Tibial artery (tissue), 4 donors: Measurements from ENCODE around the gene PDE9A.

Experiments
- DNase-seq, 2 donors: peaks; one replicate each; pipeline ENCODE4 v3.0.0-alpha.2; 2019
- H3K27ac ChIP-seq, 2 donors: fragments of 200-600 bp; sonication (generic) in 1 of 2; 1 replicate in 1 of 2; 2 replicates in 1 of 2; pipeline ENCODE4 v1.5.1; 2018 to 2019; ENCODE audit warnings: mild to moderate bottlenecking in 1 of 2
- H3K27me3 ChIP-seq, 2 donors: fragments of 200-600 bp; sonication (generic) in 1 of 2; one replicate each; pipeline versions ENCODE4 v1.5.1 to v1.6.0; 2016 to 2019
- H3K36me3 ChIP-seq, 3 donors: fragments of 200-600 bp; sonication (generic) in 2 of 3; one replicate each; pipeline ENCODE4 v1.5.1; 2016 to 2019; ENCODE audit warnings: mild to moderate bottlenecking in 2 of 3
- H3K4me1 ChIP-seq, 4 donors: fragments of 200-600 bp; sonication (generic) in 2 of 4; 1 replicate in 3 of 4; 2 replicates in 1 of 4; pipeline ENCODE4 v1.5.1; 2016 to 2019
- H3K4me3 ChIP-seq, 2 donors: fragments of 200-600 bp; sonication (generic) in 1 of 2; 1 replicate in 1 of 2; 2 replicates in 1 of 2; pipeline ENCODE4 v1.5.1; 2018 to 2019; ENCODE audit warnings: mild to moderate bottlenecking in 2 of 2
- H3K9me3 ChIP-seq, 3 donors: fragments of 200-600 bp; sonication (generic) in 1 of 3; one replicate each; pipeline ENCODE4 v1.5.1; 2016 to 2019
- intact Hi-C: fragments of 100-400 bp; cut with DNase I; formaldehyde crosslinking; loops from one replicate; pipeline ENCODE4 v1.15.0; 2023; ENCODE audit warnings: low total_unique reads
- TF ChIP-seq, protein P1 (sequence below), 2 experiments: fragments of 200-600 bp in 1 of 2; fragments of 450-650 bp in 1 of 2; IDR thresholded peaks; one replicate each; pipeline ENCODE4 v1.5.1; 2017 to 2019; ENCODE audit warnings: antibody characterized with exemption in 2 of 2, mild to moderate bottlenecking in 1 of 2, moderate library complexity in 1 of 2

Gene PDE9A

DNA sequence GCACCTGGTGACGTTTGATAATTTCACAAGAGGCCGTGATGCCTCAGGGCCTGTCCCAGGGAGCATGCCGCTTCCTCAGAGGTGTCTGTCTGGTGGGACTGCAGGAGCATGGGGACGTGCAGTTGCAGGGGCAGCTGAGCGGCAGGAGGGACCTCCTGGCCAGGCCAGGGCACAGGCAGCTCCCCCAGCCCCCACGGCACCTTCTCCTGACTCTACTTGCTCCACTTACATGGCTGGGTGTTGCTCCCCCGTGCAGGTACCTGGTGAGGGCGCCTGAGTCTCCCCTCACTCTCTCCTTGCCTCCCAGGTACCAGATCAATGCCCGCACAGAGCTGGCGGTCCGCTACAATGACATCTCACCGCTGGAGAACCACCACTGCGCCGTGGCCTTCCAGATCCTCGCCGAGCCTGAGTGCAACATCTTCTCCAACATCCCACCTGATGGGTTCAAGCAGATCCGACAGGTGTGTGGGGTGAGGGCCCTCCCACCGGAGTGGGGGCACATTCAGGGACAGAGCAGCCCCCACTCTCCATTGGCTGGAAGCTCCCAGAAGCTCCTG is 108.4 kb downstream of the PDE9A start:
- no peak for DNase-seq
- H3K9me3 ChIP-seq: no peaks in the 10 kb centered on the region
- no peak overlapping the region for H3K4me3 ChIP-seq
- intact Hi-C loops: no loop called here
- no peak overlapping the region for H3K27ac ChIP-seq
- no peaks in the 10 kb centered on the region for H3K4me1 ChIP-seq
- H3K36me3 ChIP-seq: peaks cover 0 to 17% (median 0%) of the 10 kb centered on the region in 3 donors
- TF ChIP-seq, protein P1, sequence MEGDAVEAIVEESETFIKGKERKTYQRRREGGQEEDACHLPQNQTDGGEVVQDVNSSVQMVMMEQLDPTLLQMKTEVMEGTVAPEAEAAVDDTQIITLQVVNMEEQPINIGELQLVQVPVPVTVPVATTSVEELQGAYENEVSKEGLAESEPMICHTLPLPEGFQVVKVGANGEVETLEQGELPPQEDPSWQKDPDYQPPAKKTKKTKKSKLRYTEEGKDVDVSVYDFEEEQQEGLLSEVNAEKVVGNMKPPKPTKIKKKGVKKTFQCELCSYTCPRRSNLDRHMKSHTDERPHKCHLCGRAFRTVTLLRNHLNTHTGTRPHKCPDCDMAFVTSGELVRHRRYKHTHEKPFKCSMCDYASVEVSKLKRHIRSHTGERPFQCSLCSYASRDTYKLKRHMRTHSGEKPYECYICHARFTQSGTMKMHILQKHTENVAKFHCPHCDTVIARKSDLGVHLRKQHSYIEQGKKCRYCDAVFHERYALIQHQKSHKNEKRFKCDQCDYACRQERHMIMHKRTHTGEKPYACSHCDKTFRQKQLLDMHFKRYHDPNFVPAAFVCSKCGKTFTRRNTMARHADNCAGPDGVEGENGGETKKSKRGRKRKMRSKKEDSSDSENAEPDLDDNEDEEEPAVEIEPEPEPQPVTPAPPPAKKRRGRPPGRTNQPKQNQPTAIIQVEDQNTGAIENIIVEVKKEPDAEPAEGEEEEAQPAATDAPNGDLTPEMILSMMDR (IDR thresholded peaks at IDR 0.05): no peak
- H3K27me3 ChIP-seq: peaks cover 0 to 5% of the 10 kb centered on the region in 2 donors

DNA sequence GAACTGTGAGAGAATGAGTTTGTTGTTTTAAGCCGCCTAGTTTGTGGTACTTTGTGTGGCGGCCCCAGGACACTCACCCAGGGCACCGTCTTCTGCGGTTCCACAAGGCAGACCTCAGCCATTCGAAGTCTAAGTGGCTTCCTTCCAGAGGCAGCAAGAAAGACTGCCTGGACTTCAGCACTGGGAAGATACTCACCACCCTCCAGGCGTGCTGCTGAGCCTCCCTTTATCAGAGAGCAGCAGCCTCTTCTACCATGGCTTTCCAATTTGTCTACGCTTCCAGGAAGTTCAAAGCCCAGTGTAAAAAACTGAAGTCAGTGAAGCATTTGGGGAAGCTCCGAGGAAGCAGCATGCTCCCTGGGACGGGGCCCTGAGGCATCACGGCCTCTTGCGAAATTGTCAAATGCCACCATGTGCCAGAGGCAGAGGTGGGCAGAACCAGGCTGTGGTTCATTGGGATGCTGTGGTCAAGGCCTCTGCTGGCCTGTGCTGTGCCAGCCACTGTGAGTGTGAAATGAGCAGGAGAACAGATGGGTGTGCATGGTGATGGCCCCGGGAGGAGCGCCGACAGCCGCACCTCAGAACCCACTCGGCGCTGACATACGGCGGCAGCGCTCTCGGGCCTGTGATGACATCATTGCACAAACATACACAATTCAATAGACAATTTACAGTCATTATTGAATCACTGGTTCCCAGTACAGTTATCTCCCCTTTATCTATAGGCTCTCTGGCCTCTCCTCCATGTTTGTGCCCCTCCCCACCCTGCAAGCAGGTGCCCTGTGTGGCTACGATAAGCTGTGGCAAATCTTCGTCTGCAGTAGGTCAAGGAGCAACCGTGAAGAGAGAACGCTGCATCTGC is 110.4 kb downstream of the PDE9A start:
- TF ChIP-seq, protein P1 (IDR thresholded peaks at IDR 0.05): no peak
- Histone ChIP-seq H3K36me3 (peaks cover 0 to 31% (median 4%) of the 10 kb centered on the region in 3 donors), H3K4me3 (no peak overlapping the region), H3K27me3 (peaks cover 0 to 5% of the 10 kb centered on the region in 2 donors), H3K4me1 (no peaks in the 10 kb centered on the region), H3K27ac (no peak overlapping the region), H3K9me3 (no peaks in the 10 kb centered on the region)
- intact Hi-C loops: no loop called here
- DNase-seq: no peak

DNA sequence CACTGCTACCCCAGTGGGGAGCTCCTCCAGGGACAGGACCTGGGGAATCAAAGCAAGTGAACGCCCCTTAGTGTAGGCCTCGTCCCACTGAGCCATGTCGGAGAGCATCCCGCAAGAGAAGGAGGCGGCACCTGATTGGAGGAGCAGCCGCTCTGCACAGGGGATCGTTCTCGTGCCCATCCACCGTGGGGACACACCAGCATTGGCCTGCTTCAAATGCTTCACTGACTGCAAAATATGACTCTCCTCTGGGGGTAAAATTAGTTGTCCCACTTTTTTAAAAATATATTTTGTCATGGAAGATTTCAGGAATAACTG is 111.0 kb downstream of the PDE9A start:
- TF ChIP-seq, protein P1 (IDR thresholded peaks at IDR 0.05): no peak
- peaks cover 0 to 35% (median 4%) of the 10 kb centered on the region in 3 donors for H3K36me3 ChIP-seq
- no peak for DNase-seq

DNA sequence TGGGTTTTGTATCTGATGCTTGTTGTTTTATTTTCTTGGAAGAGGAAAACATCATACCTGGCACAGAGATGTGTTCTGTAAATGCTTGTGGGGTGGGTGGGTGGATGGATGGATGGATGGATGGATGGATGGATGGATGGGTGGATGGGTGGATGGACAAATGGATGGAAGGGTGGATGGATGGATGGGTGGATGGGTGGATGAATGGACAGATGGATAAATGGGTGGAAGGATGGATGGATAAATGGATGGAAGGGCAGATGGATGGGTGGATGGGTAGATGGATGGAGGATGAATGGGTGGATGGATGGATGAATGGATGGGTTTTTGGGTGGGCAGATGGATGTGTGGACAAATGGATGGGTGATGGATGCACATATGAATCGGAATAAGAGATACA is 111.5 kb downstream of the PDE9A start:
- H3K4me1 ChIP-seq: no peaks in the 10 kb centered on the region
- H3K9me3 ChIP-seq: no peaks in the 10 kb centered on the region
- H3K27ac ChIP-seq: no peak overlapping the region
- H3K36me3 ChIP-seq: peaks cover 0 to 40% (median 4%) of the 10 kb centered on the region in 3 donors
- no peak for DNase-seq
- peaks cover 0 to 5% of the 10 kb centered on the region in 2 donors for H3K27me3 ChIP-seq
- TF ChIP-seq, protein P1 (IDR thresholded peaks at IDR 0.05): no peak
- H3K4me3 ChIP-seq: no peak overlapping the region
- intact Hi-C loops: no loop called here

More for the DNA sequence above, 111.0 kb downstream of the PDE9A start:
- H3K4me3 ChIP-seq: no peak overlapping the region
- H3K9me3 ChIP-seq: no peaks in the 10 kb centered on the region
- no peaks in the 10 kb centered on the region for H3K4me1 ChIP-seq
- intact Hi-C loops: no loop called here
- H3K27me3 ChIP-seq: peaks cover 0 to 5% of the 10 kb centered on the region in 2 donors
- no peak overlapping the region for H3K27ac ChIP-seq

DNA sequence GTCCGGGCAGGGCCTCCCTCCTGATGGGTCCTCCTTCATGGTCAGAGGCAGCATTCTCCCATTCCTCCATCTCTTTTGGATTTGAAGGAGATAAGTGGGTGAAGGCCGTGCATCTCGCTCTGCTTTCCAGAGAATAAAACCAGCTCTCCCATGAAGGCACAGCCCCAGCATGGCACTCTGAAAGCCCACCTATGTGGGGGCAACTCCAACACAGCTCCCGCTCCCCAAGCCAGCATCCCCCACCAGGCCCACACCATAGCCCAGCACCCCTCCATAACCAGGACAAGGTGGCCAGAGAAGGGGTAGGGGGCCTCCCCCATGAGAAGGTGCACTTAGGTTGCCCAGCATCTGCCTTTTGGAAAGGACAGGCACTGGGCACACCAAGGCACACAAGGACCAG is 112.2 kb downstream of the PDE9A start:
- H3K36me3 ChIP-seq: peaks cover 0 to 46% (median 4%) of the 10 kb centered on the region in 3 donors
- no peak for DNase-seq
- no peaks in the 10 kb centered on the region for H3K9me3 ChIP-seq
- H3K27me3 ChIP-seq: no peaks in the 10 kb centered on the region
- H3K4me1 ChIP-seq: no peaks in the 10 kb centered on the region
- intact Hi-C loops: no loop called here
- H3K4me3 ChIP-seq: no peak overlapping the region
- TF ChIP-seq, protein P1 (IDR thresholded peaks at IDR 0.05): no peak
- H3K27ac ChIP-seq: no peak overlapping the region
